AG09319 (cell line): ENCODE data around the gene TTLL1.
"Not testable (repeated sequence)": the region's sequence is repeated elsewhere in the genome, so short reads cannot be mapped to it uniquely, and the experiment has no call there.

ENCODE experiments used
- DNase-seq: peaks from one replicate; pipeline ENCODE4 v3.0.0-alpha.2; 2010; ENCODE audit warnings: low read depth; ENCODE audit errors: extremely low read depth
- CTCF ChIP-seq: IDR thresholded peaks from 2 replicates; pipeline ENCODE4 v1.5.1; 2011; ENCODE audit warnings: low read depth, mild to moderate bottlenecking, inconsistent platforms, low read length, moderate library complexity

The TTLL1 gene

DNA sequence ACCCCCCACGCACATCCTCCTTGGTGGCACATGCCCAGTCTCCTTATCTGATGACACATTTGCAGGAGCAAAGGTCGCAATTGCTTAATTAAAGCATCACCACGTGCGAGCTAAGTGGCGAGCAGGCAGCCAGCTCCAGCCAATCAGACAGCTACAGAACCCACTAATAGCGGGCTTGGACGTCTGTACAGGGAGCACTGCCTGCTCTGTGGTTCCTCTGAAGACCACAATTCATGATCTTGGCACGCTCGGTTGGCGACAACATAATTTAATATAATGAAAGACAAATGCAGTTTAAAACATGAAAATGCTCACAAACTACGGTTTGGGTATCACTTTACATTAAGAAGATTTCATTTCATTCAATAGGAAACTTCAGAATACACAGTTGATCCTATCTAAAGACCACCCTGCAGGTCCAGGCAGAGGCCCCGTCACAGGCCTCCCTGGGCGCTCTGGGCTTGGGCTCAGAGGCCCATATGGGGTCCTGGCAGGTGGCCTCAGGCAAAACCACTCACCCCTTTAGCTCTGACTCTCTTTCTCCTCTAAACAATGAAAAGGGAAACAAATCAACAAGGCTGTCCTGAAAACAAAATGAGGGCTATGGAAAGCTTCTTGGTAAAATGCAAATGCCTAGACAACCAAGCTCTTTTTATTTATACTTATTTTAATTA, 84.7 kb downstream of the TTLL1 start:
- peak; percentile 81 for DNase-seq
- TF ChIP-seq CTCF, result no peak

- DNase-seq, result no peak
- no peak for TF ChIP-seq CTCF
Measured at GRCh38 chr22:43002202-43002586, 87.0 kb downstream of the TTLL1 start.

DNA sequence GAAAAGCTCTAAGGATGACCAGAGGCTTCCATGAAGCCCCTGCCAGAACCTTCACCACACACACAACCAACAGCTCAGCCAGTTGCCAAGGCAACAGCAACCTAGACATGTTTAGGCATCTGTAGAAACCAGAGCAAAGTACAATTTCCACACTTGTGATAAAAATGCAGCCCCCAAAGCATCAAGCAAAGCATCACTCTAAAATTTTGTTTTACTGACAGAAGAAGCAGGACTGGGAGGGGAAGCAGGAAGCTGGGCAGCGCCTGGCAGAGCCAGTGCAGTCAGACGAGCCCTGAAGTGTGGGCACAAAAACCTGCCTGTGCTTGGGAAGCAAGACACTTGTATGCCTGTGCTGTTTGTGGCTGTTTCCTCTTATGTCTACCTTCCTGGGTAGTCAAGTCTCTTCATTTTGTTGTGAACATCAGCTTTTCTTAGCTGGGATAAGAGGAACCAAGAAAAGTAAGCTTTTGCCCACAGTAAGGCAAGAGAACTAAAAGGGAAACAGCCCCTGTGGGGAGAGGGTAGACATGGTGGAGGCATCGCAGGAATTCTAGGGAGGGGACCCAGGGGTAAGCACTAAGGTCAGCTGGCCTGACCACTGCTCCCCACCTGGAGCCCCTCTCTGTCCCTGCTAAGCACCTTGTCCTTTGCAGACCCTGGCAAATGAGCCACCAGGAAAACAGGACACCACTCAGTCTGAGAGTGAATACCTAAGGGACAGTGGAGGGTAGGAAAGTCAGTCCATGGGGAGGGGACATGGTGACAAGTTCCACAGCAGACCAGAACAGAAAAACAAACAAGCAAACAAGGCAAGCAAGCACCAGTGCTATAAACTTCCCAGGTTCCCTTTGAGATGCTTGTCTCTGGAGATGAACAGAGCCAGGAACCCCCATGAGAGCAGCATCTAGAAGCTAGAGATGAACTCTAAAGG, 87.7 kb downstream of the TTLL1 start:
- no peak for DNase-seq

DNA sequence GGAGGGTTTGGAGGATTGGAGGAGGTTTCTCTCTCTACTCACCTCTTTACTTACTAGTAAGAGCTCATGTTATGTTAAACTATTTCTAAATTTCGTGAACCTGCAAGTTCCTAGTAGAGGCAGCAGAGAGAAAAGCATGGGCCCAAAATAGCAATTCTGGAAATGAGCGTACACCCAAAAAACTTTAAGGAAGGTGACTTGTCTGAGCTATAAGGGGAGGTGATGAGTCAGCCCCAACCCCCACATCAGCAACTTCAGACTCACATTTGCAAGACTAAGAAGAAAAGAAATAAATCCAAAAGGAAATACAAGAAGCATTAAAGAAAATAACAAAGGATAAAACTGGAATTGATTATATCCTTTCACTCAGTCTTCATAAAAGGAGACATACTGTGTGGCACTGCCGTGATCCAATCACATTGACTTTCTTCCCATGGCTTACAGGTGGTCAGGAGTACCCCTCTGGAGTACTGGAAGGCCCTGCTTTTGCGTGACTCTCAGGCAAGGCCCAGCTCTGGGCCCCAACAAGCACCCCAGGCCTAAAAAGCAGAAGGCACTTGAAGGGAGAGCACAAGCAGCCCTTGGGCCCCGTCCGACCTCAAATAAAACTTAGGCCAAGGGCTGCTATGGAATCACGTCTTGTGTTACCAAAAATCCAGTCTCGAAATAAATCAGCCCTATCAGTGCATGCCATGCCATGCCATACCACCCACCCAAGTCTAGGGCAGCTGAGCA, 88.6 kb downstream of the TTLL1 start:
- no peak for DNase-seq
- no peak for TF ChIP-seq CTCF

More for the DNA sequence above, 87.7 kb downstream of the TTLL1 start:
- TF ChIP-seq CTCF, result no peak

- DNase-seq, result no peak
- TF ChIP-seq CTCF, result no peak
Measured at GRCh38 chr22:42997582-42998090, 91.6 kb downstream of the TTLL1 start.

DNA sequence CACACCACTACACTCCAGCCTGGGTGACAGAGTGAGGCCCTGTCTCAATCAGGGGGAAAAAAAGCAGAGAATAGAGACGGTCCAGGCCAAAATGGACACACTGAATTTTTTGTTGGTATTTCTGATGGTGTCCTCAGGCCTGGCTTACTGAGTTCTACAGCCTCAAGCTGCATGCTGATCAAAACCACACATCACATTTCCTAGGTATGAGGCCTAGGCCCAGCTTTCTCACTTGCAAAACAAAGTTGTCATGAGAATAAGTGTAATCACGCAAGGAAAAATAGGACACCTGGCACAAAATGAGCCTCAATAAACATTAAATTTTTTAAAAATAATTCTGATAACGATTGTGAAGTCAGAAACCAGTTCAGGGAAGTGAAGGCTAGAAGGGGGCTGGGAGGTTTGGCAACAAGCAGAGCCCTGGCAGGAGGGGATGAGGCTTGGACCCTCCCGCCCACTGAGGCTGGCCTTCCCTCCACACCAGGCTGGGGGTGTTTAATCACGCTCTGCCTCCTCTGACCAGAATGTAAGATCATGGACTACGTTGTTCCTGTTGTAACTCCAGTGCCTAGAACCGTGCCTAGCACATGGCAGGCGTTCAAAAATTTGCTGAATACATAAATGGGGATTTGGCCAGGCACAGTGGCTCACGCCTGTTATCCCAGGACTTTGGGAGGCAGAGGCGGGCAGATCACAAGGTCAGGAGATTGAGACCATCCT, 92.4 kb downstream of the TTLL1 start:
- no peak for TF ChIP-seq CTCF
- no peak for DNase-seq

DNA sequence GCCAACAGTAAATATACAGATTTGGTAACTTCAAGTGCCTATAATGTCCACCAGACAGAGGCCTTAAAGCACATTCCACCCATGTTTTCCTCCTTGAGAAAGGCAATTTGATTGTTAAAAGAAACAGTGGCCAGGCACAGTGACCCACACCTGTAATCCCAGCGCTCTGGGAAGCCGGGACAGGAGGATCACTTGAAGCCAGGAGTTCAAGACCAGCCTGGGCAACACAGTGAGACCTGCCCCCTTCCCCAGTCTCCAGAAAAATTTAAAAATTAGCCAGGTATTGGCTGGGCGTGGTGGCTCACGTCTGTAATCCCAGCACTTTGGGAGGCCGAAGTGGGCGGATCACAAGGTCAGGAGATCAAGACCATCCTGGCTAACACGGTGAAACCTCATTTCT, 93.5 kb downstream of the TTLL1 start:
- DNase-seq, result not testable (repeated sequence)
